ENCODE results near the gene MID1. TPM values are rescaled to one million over a fixed set of nuclear protein-coding genes. Genes with fewer than 3 reads are reported as not detected.
A peak's percentile ranks its signal among the peaks of the same experiment; 100 is the strongest.

The MID1 gene
- total RNA-seq, 1 experiment from 2014 or later = 32.4 TPM

DNA sequence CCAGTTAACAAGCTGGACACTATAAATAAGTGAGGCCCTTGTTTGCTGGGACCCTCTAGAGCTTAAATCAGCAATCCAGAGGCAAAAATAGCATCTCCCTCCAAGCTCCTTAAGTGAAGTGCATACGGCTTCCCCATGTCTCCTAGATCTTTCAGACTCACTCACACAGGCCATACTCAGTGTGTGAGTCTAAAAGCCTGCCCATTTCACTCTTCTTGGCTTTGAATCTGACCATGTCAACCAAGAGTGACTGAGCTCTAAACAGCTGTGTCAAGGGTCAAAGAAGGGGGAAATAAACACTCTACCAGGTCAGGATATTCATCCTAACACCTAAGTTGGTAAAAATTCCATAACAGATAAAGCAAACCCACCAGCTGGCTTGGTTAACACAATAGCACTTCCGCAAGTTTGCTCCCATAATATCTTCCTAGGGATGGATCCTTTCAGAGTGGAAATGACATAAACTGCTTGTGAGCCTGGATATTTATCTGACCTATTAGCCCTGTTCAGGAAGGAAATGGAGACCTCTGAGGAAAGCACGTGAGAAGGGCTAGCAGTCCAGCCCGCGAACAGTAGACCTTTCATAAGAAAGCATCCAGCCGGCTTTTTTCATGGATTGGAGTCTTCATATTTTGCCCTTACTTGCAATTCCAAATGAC, 65.6 kb downstream of the MID1 start:
- no TSS peak for BruUV-seq (replicated peaks)
- H3K27ac ChIP-seq (ENCODE audit: low read length) = 0 out of 2 replicates have a peak overlapping the region, but pooled peaks have one; percentile 17
- intact Hi-C loops (cut with micrococcal nuclease; ENCODE audit: unreplicated experiment) = no loop called here
- TF ChIP-seq, protein P1, sequence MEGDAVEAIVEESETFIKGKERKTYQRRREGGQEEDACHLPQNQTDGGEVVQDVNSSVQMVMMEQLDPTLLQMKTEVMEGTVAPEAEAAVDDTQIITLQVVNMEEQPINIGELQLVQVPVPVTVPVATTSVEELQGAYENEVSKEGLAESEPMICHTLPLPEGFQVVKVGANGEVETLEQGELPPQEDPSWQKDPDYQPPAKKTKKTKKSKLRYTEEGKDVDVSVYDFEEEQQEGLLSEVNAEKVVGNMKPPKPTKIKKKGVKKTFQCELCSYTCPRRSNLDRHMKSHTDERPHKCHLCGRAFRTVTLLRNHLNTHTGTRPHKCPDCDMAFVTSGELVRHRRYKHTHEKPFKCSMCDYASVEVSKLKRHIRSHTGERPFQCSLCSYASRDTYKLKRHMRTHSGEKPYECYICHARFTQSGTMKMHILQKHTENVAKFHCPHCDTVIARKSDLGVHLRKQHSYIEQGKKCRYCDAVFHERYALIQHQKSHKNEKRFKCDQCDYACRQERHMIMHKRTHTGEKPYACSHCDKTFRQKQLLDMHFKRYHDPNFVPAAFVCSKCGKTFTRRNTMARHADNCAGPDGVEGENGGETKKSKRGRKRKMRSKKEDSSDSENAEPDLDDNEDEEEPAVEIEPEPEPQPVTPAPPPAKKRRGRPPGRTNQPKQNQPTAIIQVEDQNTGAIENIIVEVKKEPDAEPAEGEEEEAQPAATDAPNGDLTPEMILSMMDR (IDR thresholded peaks at IDR 0.05) = no peak
- TF ChIP-seq, protein P2, sequence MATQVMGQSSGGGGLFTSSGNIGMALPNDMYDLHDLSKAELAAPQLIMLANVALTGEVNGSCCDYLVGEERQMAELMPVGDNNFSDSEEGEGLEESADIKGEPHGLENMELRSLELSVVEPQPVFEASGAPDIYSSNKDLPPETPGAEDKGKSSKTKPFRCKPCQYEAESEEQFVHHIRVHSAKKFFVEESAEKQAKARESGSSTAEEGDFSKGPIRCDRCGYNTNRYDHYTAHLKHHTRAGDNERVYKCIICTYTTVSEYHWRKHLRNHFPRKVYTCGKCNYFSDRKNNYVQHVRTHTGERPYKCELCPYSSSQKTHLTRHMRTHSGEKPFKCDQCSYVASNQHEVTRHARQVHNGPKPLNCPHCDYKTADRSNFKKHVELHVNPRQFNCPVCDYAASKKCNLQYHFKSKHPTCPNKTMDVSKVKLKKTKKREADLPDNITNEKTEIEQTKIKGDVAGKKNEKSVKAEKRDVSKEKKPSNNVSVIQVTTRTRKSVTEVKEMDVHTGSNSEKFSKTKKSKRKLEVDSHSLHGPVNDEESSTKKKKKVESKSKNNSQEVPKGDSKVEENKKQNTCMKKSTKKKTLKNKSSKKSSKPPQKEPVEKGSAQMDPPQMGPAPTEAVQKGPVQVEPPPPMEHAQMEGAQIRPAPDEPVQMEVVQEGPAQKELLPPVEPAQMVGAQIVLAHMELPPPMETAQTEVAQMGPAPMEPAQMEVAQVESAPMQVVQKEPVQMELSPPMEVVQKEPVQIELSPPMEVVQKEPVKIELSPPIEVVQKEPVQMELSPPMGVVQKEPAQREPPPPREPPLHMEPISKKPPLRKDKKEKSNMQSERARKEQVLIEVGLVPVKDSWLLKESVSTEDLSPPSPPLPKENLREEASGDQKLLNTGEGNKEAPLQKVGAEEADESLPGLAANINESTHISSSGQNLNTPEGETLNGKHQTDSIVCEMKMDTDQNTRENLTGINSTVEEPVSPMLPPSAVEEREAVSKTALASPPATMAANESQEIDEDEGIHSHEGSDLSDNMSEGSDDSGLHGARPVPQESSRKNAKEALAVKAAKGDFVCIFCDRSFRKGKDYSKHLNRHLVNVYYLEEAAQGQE (IDR thresholded peaks at IDR 0.05; ENCODE audit: insufficient read depth in 1 of 2, low read depth in 2 of 2, low read length in 1 of 2) = no peak
- no peak for TF ChIP-seq SIN3A (IDR thresholded peaks at IDR 0.05; ENCODE audit: borderline replicate concordance, insufficient read depth, low read depth, low read length)
- TF ChIP-seq TCF7L2 (IDR thresholded peaks at IDR 0.05; ENCODE audit: low read depth, low read length) = no peak
- TF ChIP-seq POLR2AphosphoS5 (IDR thresholded peaks at IDR 0.05; ENCODE audit: low read depth, low read length) = no peak
- no peak for ATAC-seq
- DNase-seq (ENCODE audit: low read depth, low spot score) = no peak
- ChIA-PET POLR2A (no interaction called here), CTCF (no interaction called here)
- H3K9me3 ChIP-seq (ENCODE audit: control insufficient read depth, insufficient read depth, low read depth, low read length) = no peaks in the 10 kb centered on the region
- no peaks in the 10 kb centered on the region; the same call in 1 of the 2 replicates for H3K4me1 ChIP-seq (ENCODE audit: control insufficient read depth, insufficient read depth, low read length)
- in situ Hi-C loops (cut with HindIII; ENCODE audit: low pct_unique_long_range_greater_than_20kb, low sequenced_read_pairs) = no loop called here
- no peak overlapping the region for H3K4me3 ChIP-seq (ENCODE audit: low read depth in 2 of 2, low read length in 2 of 2)
- no peaks in the 10 kb centered on the region for H3K27me3 ChIP-seq (ENCODE audit: control insufficient read depth, insufficient read depth, low read length)
- H3K36me3 ChIP-seq (ENCODE audit: control insufficient read depth, insufficient read depth, low read length) = no peaks in the 10 kb centered on the region

DNA sequence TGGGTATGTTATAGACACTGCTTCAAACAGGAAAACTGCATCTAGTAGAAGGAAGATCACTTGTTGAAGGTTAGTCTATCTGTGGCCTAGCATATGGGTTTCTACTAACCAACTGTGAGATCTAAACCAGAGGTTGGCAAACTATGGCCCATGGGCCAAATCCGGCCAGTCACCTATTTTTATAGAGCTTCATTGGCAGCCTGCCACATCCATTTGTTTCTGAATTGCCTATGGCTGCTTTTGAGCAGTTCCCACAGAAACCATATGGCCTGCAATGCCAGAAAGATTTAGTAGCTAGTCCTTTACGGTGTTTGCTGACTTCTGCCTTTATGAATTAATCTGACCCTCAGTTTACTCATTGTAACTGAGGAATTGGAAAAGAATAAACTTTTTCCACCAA, 71.1 kb downstream of the MID1 start:
- no peak for TF ChIP-seq TCF7L2 (IDR thresholded peaks at IDR 0.05; ENCODE audit: low read depth, low read length)
- TF ChIP-seq SIN3A (IDR thresholded peaks at IDR 0.05; ENCODE audit: borderline replicate concordance, insufficient read depth, low read depth, low read length) = no peak
- TF ChIP-seq, protein P1 (IDR thresholded peaks at IDR 0.05) = no peak
- no peak for TF ChIP-seq POLR2AphosphoS5 (IDR thresholded peaks at IDR 0.05; ENCODE audit: low read depth, low read length)
- TF ChIP-seq, protein P2 (IDR thresholded peaks at IDR 0.05; ENCODE audit: insufficient read depth in 1 of 2, low read depth in 2 of 2, low read length in 1 of 2) = no peak
- in situ Hi-C loops (cut with HindIII; ENCODE audit: low pct_unique_long_range_greater_than_20kb, low sequenced_read_pairs) (no loop called here), intact Hi-C loops (cut with micrococcal nuclease; ENCODE audit: unreplicated experiment) (no loop called here)
- Histone ChIP-seq H3K9me3 (ENCODE audit: control insufficient read depth, insufficient read depth, low read depth, low read length) (no peaks in the 10 kb centered on the region), H3K4me1 (ENCODE audit: control insufficient read depth, insufficient read depth, low read length) (peaks cover 3% of the 10 kb centered on the region; the same call in 1 of the 2 replicates), H3K27me3 (ENCODE audit: control insufficient read depth, insufficient read depth, low read length) (no peaks in the 10 kb centered on the region), H3K4me3 (ENCODE audit: low read depth in 2 of 2, low read length in 2 of 2) (no peak overlapping the region), H3K36me3 (ENCODE audit: control insufficient read depth, insufficient read depth, low read length) (no peaks in the 10 kb centered on the region), H3K27ac (ENCODE audit: low read length) (peak overlapping the region; percentile 34; the same call in 1 of the 2 replicates)
- ATAC-seq (no peak), DNase-seq (ENCODE audit: low read depth, low spot score) (no peak)
- ChIA-PET POLR2A (no interaction called here), CTCF (no interaction called here)
- BruUV-seq (replicated peaks) = no TSS peak
